ENCODE data around the gene RAB40C.

DNA sequence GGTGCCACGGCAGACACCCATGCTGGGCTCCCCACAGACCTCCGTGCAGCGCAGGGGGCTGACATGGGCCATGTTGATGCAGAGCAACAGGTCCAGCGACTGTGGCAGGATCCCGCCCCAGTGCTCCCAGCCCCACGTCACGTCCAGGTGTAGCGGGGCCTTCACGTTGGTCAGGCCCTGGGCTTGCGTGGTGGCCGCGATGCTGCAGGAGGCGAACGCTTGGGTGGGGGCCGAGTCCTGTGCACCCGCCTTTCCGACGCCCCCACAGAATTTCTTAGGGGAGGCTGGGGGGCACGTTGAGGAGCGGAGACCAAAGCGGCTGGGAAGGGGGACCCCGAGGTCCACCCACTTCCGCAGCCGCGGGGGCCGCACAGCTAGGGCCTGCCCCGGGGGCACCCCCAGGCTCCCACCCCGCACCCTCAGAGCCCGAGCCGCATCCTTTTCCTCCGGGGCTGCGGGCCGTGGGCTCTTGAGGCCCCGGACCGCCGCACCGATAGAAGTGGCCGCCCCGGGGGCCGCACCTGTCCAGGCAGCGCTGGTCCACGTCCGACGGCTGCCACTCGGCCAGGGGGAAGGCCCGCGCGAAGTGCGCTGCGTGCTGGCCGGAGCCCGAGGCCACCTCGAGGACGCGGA lies 45.8 kb downstream of the RAB40C start:
- TF ChIP-seq EGR1 (IDR thresholded peaks at IDR 0.05; ENCODE audit: low read depth in 2 of 2) (no peak), TAF1 (conservative IDR thresholded peaks at IDR 0.05) (no peak), YY1 (IDR thresholded peaks at IDR 0.05) (no peak)
- TF ChIP-seq, protein P1, sequence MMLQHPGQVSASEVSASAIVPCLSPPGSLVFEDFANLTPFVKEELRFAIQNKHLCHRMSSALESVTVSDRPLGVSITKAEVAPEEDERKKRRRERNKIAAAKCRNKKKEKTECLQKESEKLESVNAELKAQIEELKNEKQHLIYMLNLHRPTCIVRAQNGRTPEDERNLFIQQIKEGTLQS (IDR thresholded peaks at IDR 0.05): no peak
- TF ChIP-seq, protein P2, sequence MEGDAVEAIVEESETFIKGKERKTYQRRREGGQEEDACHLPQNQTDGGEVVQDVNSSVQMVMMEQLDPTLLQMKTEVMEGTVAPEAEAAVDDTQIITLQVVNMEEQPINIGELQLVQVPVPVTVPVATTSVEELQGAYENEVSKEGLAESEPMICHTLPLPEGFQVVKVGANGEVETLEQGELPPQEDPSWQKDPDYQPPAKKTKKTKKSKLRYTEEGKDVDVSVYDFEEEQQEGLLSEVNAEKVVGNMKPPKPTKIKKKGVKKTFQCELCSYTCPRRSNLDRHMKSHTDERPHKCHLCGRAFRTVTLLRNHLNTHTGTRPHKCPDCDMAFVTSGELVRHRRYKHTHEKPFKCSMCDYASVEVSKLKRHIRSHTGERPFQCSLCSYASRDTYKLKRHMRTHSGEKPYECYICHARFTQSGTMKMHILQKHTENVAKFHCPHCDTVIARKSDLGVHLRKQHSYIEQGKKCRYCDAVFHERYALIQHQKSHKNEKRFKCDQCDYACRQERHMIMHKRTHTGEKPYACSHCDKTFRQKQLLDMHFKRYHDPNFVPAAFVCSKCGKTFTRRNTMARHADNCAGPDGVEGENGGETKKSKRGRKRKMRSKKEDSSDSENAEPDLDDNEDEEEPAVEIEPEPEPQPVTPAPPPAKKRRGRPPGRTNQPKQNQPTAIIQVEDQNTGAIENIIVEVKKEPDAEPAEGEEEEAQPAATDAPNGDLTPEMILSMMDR (IDR thresholded peaks at IDR 0.05; ENCODE audit: low read depth, low read length, missing input control): no peak
- TF ChIP-seq, protein P3, sequence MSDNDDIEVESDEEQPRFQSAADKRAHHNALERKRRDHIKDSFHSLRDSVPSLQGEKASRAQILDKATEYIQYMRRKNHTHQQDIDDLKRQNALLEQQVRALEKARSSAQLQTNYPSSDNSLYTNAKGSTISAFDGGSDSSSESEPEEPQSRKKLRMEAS (IDR thresholded peaks at IDR 0.05): no peak
- TF ChIP-seq, protein P4, sequence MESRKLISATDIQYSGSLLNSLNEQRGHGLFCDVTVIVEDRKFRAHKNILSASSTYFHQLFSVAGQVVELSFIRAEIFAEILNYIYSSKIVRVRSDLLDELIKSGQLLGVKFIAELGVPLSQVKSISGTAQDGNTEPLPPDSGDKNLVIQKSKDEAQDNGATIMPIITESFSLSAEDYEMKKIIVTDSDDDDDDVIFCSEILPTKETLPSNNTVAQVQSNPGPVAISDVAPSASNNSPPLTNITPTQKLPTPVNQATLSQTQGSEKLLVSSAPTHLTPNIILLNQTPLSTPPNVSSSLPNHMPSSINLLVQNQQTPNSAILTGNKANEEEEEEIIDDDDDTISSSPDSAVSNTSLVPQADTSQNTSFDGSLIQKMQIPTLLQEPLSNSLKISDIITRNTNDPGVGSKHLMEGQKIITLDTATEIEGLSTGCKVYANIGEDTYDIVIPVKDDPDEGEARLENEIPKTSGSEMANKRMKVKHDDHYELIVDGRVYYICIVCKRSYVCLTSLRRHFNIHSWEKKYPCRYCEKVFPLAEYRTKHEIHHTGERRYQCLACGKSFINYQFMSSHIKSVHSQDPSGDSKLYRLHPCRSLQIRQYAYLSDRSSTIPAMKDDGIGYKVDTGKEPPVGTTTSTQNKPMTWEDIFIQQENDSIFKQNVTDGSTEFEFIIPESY (IDR thresholded peaks at IDR 0.05): no peak

All from liver (tissue), 3 donors.